GM12865 (cell line): Measurements from ENCODE around the gene ROR2.

Experiments used
- DNase-seq: peaks from one replicate; pipeline ENCODE4 v3.0.0; 2010; ENCODE audit warnings: low read depth
- H3K4me3 ChIP-seq: 2 replicates; pipeline ENCODE4 v1.5.1; 2011; ENCODE audit warnings: mild to moderate bottlenecking, low read depth, low read length, control low read depth
- CTCF ChIP-seq: IDR thresholded peaks from 2 replicates; pipeline ENCODE4 v1.5.1; 2011; ENCODE audit warnings: low read length, control low read depth, low read depth, inconsistent platforms; ENCODE audit not compliant: insufficient read depth; ENCODE audit errors: missing control alignments

ROR2 gene

GRCh38 chr9:91943478-91944470, 6.3 kb downstream of the ROR2 start:
- TF ChIP-seq CTCF = no peak
- no peak overlapping the region for H3K4me3 ChIP-seq
- DNase-seq = no peak

GRCh38 chr9:91942201-91942600, 7.8 kb downstream of the ROR2 start:
- no peak overlapping the region for H3K4me3 ChIP-seq
- no peak for DNase-seq
- no peak for TF ChIP-seq CTCF

- TF ChIP-seq CTCF = no peak
- H3K4me3 ChIP-seq = no peak overlapping the region
- no peak for DNase-seq
These were observed 10.1 kb downstream of the ROR2 start for GRCh38 chr9:91939978-91940377.

- no peak for DNase-seq
- no peak for TF ChIP-seq CTCF
- H3K4me3 ChIP-seq = no peak overlapping the region
These were observed 12.3 kb downstream of the ROR2 start for GRCh38 chr9:91937727-91938126.

- no peak overlapping the region for H3K4me3 ChIP-seq
- no peak for DNase-seq
- TF ChIP-seq CTCF = no peak
These were observed 13.0 kb downstream of the ROR2 start for GRCh38 chr9:91937056-91937455.

GRCh38 chr9:91935805-91936514, 14.1 kb downstream of the ROR2 start:
- DNase-seq = no peak
- TF ChIP-seq CTCF = no peak
- H3K4me3 ChIP-seq = no peak overlapping the region
